Limb (tissue), 2 donors: Measurements from ENCODE around the gene LSR.

ENCODE experiments used
- DNase-seq, 2 donors: peaks; one replicate each; pipeline ENCODE4 v3.0.0-alpha.2; 2016; ENCODE audit errors: extremely low spot score in 2 of 2

LSR gene

DNA sequence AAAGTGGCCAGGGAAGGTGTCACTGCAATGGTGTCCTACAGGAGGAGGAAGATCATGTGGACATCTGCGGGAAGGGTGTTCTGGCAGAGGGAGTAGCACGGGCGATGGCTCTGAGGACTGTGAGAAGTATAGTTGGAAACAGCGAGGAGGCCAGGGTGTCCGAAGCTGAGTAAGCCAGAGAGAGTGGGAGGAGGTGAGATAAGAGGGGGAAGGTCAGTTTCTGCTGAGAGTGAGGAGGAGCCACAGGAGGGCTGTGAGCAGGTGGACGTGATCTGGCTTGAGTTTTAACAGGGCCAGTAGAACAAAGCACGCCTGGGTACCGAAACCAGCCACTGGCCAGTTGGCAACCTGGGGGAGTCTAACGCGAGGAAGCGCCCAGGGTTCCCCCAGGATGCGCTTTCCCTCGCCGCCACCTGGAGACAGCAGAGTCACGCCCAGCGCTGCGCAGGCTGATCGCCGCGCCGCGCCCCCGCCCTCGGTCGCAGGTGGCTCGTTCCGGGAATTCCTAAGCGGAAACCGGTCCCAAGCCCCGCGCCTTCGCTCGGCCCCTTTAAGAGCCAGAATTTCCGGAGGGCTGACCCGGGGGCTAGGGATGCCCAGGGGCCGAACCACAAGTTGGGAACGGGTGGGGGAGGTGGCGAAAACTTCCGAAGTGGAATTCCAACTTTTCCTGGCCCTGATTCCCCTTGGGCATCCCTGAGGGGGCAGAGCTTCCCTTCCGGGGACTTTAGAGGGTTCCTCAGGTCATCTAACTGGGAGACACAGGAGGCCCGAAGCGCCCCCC, 1.1 kb upstream of the LSR start:
- no peak for DNase-seq

GRCh38 chr19:35249146-35249847, 495 bp downstream of the LSR start:
- no peak for DNase-seq

GRCh38 chr19:35249848-35250711, 1.3 kb downstream of the LSR start:
- no peak for DNase-seq

DNA sequence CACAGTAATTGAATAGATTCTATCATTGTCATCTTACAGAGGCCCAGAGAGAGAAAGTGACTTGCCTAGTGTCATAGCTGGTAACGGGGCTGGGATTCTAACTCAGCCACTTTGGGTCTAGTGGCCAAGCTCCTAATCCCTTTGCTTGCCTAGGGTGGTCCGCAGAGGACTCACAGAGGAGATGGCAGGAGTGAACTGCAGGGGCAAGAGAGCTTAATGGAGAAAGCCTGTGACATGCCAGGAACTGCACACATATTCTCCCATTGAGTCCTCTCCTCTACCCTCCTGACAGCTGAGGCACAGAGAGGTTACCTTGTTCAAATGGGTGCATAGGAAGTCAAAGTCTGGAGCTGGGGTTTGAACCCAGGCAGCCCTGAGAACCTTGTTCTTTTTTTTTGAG, 2.7 kb downstream of the LSR start:
- DNase-seq, result no peak

DNA sequence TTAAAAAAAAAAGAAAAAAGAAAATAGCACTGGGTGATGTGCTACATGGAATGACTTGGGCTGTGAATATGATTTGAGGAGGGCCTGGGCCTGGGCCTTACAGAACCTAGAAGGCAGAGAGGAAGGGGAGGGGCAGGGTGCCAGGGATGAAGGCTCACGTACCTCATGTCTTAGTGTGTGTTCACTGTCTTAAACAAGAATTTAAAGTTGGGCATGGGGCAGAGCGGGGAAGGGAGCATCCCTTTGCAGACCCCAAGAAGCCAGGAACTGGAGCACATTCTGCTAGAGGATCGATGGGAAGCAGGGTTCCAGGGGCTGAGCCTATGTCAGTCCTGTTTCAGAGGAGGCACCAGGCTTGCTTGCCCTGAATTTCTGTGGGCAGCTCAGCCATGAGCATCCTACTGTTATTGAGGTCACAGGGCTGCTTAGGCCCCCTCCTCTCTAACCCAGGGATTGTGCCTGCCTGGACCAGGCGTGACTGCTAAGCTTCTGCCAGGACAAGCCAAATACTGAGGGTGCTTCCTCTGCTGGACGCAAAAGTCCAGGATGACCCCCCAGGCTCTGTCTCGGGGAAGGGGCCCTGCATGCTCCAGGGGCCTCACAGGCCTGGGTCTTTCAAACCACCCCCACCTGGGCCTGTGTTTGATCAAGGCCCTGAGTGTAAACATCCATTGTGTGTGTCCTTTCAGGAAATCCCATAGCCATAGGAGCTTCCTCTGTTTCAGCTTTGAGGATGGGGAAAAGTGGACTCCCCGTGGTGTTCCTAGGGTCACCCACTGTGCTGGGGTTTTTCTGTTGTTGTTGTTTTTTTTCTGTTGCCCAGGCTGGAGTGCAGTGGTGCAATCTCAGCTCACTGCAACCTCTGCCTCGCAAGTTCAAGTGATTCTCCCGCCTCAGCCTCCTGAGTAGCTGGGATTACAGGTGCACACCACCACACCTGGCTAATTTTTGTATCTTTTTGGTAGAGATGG, 4.8 kb downstream of the LSR start:
- no peak for DNase-seq

- no peak for DNase-seq
Measured at GRCh38 chr19:35254341-35255297, 5.8 kb downstream of the LSR start.

DNA sequence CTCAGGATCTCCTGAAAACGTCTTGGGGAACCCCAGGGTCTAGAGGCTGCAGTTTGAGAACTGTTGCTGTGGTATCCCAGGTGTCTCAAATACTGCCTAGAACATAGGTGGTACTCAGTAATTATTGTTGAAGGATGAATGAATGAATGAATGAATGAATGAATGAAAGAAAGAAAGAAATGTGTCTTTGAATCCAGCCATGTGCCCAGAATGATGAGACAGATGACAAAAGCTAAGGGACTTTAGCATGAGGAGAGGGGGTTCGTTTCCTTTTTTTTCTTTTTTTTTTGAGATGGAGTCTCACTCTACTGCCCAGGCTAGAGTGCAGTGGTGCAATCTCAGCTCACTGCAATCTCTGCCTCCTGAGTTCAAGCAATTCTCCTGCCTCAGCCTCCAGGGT, 7.8 kb downstream of the LSR start:
- no peak for DNase-seq

- DNase-seq, result no peak
Measured at GRCh38 chr19:35257113-35257461, 8.3 kb downstream of the LSR start.

- DNase-seq, result peak in 1 of 2 donors; percentile 10
Measured at GRCh38 chr19:35260694-35261304, 12.0 kb downstream of the LSR start.

- DNase-seq, result peak in 1 of 2 donors; percentile 25
Measured at GRCh38 chr19:35261356-35262100, 12.7 kb downstream of the LSR start.

DNA sequence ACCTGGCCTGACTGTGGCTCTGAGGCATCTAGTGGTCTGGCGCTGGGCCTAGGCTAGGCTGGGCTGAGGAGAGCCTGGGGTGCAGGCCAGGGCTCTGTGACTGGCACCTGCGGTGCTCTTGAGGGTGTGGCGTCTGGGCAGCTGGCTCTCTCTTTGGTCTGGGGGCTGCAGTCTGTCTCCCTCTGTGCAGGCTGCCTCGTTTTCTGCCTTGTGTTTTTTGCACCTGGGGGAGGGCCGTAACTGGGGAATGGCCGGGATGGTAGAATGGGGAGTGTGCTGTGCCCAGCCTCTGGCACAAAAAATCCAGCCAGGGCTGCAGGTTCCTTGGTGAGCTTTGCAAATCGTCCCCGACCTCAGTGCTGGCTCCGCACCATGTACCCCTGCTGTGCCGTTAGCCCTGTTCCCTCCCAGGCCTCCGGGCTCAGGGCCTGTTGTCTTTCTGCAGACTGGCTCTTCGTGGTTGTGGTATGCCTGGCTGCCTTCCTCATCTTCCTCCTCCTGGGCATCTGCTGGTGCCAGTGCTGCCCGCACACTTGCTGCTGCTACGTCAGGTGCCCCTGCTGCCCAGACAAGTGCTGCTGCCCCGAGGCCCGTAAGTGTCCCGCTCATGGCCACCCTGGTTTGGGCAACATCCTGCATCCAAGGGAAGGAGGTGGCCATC, 13.4 kb downstream of the LSR start:
- peak in 1 of 2 donors; percentile 28 for DNase-seq

DNA sequence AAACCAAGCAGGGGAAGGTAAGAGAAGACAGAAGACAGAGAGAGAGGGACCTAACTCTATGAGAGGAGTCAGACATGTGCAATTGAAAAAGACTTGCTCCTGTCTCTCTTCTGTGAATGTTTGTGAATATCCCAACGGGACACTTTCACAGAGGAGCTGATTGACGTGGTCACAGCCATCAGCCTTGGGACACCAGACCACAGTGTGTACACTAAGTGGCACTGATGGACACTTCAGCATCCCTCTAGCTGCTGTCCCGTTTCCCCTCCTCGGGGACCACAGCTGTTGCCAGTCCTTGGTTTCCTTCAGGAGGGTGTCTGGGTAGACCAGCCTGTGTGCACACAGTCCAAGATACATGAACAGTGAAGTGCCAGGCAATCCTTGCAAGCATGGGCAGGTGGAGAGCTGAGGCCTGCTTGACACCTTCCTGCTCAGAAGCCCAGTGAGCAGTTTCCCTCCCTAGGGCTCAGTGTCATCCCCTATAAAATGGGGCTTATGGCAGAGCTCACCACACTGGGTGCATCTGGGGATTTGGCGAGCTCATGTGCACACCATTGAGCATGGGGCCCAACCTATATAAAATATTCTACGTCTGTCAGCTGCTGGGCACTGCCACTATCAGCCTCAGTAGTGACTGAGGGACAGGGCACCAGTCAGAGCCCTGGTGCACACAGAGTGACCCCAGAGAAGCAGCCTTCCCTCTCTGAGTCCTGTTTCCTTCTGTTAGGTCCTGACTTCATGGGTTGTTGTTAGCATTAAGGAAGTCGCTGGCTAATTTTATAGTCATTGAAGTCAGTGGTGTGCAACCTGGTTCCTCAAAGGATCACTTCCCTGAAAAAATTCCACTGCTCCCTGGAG, 15.7 kb downstream of the LSR start:
- DNase-seq, result peak in 1 of 2 donors; percentile 24

- peak in 1 of 2 donors; percentile 31 for DNase-seq
Measured at GRCh38 chr19:35265126-35265899, 16.5 kb downstream of the LSR start.

- DNase-seq, result no peak
Measured at GRCh38 chr19:35265900-35266519, 17.2 kb downstream of the LSR start.

GRCh38 chr19:35266520-35267352, 17.9 kb downstream of the LSR start:
- peak in 1 of 2 donors; percentile 61 for DNase-seq
